AG08396 (cell line): ENCODE data around the gene KDM4C.

Source experiments
- DNase-seq: peaks from one replicate; pipeline ENCODE4 v3.0.0; 2012; ENCODE audit warnings: low spot score, mixed read lengths

The KDM4C gene

DNA sequence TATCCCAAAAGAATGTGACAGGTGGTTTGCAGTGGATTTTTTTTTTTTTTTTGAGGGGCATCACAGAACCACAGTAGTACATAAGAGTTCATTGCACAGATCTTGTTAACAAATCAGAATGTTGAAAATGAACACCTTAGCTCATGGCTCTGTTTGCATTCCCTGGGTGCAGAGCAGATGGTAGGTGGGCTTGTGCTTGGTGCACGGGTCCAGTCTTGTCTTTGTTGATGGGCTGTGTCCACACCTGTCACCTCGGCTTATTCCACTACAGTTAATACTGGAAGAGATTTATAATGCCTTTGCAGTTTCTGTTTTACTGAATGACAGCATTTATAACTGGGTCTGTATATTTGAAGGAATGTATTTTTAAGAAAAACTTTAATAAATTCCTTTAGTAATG is 146.6 kb downstream of the KDM4C start:
- DNase-seq: no peak

DNA sequence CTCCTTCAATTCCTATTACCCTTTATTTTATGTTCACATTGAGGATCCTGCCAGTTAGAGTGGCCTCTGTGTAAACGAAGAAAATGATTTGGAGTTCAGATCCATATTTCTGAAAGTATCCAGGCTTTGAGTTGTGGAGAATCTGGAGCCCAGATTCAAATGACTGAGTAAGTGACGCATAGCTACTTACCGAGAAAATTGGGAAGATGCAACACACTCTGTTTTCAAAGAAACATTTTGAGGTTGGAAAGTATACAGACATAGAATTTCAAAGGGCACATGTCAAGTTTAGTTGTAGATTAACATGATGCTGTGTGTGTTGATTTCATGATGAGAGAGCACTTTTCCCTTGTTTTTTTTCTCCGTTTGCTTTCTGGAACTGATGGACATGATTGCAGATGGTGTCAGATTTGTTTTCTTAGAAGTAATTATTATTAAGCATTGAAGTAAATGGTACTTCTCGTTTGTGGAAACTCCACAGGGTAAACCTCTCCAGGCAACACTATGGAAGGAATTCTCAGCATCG is 148.1 kb downstream of the KDM4C start:
- DNase-seq: no peak

- DNase-seq: no peak
Measured at GRCh38 chr9:6907772-6908381, 150.1 kb downstream of the KDM4C start.

- no peak for DNase-seq
Measured at GRCh38 chr9:6909181-6909580, 151.4 kb downstream of the KDM4C start.

- peak; percentile 23 for DNase-seq
Measured at GRCh38 chr9:6910032-6910431, 152.3 kb downstream of the KDM4C start.

DNA sequence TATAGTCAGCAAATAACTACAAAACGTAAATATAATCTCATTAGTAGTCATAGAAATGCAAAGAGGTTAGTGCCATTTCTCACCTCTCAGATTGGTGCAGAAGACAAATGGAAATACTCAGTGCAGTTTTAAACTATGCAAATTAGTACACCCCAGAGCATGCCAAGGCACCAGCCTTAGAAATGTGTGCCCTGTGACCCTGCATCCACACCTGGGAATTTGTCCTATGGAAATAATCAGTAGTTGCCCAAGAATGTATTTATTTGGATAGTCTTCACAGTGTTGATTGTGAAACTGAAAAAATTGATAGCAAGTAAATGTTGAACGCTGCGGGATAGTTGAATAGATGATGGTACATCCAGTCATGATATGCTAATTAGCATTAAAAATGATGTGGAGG is 152.7 kb downstream of the KDM4C start:
- DNase-seq: no peak

DNA sequence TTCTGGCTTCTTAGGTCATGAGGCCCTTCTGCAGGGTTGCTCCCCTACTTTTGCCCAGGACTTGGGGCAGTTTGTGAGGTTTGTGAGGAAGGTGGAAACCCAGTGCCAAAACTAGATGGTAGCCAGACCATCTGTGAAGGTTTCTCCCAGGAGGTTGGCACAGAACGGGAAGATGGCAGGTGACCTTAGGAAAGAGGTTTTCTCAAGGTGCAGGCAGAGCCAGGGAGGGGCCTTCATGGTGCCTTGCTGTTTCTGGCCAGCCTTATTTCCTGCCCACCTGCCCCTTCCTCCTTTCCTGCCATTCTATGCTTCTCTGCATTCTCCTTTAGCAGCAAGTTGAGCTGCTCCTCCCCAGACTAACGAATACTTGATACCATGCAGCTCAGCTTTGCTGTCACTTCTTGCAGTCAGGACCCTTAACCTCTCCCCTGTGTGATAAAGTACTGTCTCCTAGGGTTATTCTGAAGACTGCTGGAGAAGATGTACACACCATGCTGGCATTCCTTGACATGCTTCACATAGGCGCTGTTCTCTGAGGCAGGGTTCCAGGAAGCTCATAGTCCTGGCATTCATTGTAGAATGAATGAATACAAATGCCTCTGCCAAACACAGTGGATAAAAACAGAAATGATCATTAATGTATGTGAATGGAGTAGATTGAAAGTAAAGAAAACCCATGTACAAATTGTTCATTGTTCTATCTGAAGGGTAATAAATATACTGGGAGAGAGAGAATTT is 154.3 kb downstream of the KDM4C start:
- no peak for DNase-seq

DNA sequence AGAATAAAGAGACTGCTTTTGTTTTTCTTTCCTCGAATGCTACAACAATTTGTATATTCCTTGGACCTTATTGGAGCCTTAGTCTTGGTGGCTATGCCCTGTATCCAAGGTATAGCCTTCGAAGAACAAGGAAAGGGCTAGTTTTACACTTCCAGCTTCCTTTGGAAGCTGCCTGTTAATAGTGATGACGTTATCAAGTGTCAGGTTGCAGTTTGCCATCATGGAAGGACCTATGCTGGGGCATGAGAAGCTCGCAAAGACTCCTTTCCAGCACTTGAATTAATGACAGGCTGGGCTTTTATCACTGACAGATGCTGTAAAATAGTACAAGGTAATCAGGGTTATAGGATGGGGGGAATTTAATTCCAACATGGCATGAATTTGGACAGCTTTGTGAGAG is 157.9 kb downstream of the KDM4C start:
- DNase-seq: no peak

GRCh38 chr9:6917162-6917561 is 159.4 kb downstream of the KDM4C start:
- no peak for DNase-seq

- no peak for DNase-seq
Measured at GRCh38 chr9:6920041-6920440, 162.3 kb downstream of the KDM4C start.

DNA sequence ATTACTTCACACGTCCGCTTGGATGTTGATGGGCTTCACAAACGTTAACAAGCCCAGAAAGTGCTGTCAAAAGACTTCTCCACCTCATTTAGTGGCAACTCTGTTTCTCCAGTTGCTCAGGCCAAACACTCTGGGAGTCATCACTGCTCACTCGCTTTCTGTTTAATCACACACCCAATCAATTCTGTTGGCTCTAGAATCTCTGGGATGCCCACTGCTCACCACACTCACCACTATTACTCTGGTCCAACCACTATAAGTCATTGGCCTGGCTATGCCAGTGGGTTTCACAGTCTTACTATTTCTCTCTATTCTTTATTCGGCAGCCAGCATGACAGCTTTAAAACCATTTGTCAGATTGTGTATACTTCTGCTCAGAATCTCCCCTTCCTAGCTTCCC is 163.5 kb downstream of the KDM4C start:
- no peak for DNase-seq

DNA sequence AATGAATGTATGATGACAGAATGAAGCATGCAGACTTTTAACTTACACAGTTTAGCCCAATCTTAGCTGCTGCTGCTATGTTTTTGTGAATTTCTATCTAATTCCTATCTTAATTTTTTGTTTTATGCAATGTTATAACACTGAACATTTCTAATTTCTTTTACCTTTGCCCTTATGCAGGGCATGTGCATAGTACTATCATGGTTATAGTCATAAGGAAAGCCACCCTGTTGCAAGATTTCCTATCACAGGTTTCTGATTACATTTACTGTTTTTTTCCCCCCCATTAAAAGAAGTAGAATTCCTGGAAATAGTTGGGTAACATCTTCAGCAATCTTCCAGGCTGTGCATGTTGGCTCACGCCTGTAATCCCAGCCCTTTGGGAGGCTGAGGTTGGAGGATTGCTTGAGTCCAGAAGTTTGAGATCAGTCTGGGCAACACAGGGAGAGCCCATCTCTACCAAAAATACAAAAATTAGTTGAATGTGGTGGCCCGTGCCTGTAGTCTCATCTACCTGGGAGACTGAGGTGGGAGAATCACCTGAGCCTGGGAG is 164.4 kb downstream of the KDM4C start:
- DNase-seq: no peak

DNA sequence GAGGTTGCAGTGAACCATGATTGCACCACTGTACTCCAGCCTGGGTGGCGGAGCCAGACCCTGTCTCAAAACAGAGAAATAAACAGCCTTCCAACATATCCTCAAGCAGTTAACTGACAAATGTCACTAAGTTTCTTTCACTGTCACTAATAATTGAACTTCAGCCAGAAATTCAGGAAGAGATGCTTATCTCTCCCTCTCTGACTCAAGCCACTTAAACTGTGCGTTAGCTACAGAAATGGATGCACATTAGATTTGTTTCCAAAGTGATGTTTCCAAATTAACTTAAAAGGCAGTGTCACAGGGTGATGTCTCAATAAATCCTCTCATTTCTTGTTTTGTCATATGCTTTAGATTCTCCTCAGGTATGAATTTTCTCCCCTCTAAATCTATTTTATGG is 164.9 kb downstream of the KDM4C start:
- no peak for DNase-seq

- no peak for DNase-seq
Measured at GRCh38 chr9:6923086-6923485, 165.3 kb downstream of the KDM4C start.

- DNase-seq: no peak
Measured at GRCh38 chr9:6924149-6924548, 166.4 kb downstream of the KDM4C start.

DNA sequence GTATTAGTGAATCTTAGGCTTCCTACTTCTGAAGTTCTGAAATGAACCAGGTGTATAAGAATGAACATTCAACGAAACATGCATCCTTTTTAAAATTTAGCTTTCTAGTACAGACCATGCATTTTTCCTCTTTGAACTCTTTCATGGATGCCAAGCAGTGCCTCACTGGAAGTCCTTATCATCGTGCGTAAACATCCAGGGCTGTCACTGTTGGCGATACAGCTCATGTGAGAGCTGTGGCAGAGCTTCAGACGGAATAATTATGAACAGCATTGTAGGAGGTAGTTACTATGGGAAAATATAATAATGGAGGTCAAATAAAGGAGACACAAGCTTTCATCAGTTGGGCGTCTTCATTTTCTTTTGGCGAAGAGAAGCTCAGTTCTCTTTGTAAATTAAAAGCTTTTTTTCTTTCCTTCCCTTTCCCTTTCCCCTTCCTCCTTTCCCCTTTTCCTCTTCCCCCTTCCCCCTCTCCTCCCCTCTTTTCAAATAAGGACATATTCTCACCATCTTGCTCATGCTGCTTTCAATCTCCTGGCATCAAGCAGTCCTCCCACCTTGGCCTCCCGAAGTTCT is 167.3 kb downstream of the KDM4C start:
- DNase-seq: no peak

GRCh38 chr9:6925836-6926235 is 168.1 kb downstream of the KDM4C start:
- DNase-seq: no peak

DNA sequence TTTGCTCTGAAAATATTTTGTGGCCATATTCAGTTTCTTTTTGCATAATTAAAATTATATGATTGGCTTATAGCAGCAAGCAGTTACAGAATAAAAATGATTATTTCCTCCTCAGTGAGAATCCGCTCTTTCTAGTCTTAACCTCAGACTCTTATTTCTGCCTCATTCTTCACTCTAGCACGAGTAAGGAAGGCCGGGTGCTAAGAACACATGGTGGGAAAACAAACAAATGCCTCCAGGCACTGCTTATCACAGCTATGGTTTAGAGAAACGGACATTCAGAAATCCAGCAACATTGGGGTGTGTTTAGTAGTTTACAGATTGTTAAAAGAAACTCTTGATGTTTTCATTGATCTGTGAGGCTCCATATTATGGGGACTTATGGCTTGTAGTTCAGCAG is 168.7 kb downstream of the KDM4C start:
- DNase-seq: no peak

DNA sequence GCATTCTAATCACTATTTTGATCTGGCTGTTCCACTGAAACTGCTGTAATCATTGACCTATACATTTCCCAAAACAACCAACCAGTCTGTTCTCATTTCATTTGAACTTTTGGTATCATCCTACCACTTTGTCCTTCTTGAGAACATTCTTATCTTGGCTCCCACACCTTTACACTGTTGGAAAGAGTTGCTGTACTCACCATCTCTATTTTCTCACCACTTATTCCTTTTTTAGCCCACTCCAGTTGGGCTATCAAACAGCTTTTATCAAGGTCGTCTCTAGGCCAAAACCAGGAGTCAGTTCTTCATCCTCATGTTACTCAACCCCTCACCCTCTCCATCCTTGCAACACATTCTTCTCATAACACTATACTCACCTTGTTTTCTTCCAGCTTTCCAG is 170.1 kb downstream of the KDM4C start:
- DNase-seq: no peak

DNA sequence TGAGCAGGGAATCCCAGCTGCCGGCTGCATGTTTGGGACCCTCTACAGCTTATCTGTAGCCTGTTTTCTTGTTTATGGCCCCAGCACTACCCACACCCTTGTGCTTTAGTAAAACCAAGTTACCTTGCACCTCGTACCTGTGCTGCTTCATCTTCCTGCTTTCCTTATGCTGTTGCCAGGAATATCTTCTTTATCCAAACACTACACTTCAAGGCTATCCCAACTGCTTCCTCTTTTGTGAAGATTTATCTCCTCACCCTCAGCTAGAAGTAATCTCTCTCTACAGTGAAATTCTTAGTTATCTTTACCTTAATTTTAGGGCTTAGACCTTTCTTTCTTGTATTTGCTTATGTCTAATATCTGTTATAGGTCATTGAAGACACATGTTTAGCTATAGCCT is 171.1 kb downstream of the KDM4C start:
- DNase-seq: no peak

GRCh38 chr9:6929441-6930215 is 171.9 kb downstream of the KDM4C start:
- DNase-seq: no peak

- DNase-seq: peak; percentile 36
Measured at GRCh38 chr9:6930827-6931226, 173.1 kb downstream of the KDM4C start.
